HG03066 (cell line): ENCODE measurements around the gene SLC7A9.
"Not testable (repeated sequence)": the region's sequence is repeated elsewhere in the genome, so short reads cannot be mapped to it uniquely, and the experiment has no call there.

Experiments
- ATAC-seq: cut with Tn5 transposase; IDR thresholded peaks from one replicate; pipeline ENCODE4 v1.9.1; 2021; ENCODE audit warnings: low read depth; ENCODE audit not compliant: unreplicated experiment

The SLC7A9 gene

GRCh38 chr19:32866061-32866460 is 3.5 kb downstream of the SLC7A9 start:
- ATAC-seq, result no peak

DNA sequence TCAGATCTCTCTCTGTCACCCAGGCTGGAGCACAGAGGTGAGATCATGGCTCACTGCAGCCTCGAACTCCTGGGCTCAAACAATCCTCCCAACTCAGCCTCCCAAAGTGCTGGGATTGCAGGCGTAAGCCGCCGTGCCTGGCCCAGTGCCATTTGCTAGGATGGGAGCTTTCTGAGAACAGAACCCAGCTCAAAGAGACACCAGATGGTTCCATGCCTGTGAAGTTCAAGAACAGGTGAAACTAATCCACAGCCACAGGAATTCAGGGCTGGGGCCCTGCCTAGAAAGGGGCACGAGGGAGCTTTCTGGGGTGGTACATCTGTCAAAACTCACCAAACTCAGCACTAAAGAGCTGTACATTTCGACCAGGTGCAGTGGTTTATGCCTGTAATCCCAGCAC is 4.2 kb downstream of the SLC7A9 start:
- no peak for ATAC-seq

DNA sequence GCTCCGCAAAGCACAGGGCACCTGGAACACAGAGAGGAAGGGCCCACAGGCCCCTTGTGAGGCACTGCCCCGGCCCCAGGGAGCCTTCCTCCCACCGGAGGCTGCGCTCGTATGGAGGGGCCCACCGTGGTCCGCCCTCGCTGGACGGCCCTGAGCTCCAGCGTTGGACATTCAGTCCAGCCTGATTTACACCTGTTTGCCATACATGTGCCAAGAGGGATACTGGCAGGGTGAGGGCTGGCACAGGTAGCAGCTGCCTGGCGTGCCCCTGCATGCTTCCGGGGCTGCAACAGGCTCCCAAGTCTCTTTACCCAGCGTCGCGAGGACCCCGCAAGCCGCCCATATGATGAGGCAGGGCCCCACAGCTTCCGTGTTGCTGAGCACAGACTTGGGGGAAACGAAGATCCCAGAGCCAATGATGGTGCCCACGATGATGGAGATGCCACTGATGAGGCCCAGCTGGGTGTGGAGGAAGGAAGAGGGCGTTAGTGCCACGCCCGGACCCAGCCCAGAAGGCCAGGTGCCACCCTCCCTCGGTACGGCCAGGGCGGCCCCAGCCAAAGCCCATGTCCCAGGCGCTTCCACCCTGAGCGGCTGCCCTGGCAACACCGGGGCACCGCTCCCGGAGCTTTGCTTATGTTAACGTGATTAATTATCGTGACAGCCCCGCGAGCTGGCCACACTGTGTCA is 5.1 kb downstream of the SLC7A9 start:
- no peak for ATAC-seq

DNA sequence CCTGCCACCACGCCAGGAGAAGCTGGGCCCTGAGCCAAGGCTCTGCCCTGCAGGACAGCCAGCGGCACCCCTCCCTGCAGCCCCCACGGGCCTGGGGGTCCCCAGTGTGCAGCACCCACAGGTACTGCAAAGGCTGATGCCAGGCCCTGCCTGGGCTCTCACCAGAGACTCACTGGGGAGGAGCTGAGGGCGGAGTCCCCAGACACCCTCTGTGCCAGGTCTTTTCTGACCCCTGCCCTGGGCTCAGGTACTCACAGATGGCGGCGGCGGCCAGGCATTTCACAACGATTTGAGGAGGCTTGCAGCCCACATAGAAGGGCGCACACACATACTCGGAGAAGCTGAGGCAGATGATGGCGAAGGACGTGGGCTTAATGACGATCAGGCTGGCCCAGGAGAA is 5.7 kb downstream of the SLC7A9 start:
- ATAC-seq, result no peak

DNA sequence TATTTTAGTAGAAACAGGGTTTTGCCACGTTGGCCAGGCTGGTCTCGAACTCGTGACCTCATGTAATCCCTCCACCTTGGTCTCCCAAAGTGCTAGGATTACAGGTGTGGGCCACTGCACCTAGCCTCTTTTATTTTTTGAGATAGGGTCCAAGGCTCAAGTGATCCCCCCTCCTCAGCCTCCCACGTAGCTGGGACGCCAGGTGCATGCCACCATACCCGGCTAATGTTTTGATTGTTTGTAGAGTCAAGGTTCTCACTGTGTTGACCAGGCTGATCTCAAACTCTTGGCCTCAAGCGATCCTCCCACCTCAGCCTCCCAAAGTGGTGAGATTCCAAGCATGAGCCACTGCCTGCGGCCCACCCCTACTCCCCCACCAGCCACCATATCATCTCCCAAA is 6.3 kb downstream of the SLC7A9 start:
- no peak for ATAC-seq

DNA sequence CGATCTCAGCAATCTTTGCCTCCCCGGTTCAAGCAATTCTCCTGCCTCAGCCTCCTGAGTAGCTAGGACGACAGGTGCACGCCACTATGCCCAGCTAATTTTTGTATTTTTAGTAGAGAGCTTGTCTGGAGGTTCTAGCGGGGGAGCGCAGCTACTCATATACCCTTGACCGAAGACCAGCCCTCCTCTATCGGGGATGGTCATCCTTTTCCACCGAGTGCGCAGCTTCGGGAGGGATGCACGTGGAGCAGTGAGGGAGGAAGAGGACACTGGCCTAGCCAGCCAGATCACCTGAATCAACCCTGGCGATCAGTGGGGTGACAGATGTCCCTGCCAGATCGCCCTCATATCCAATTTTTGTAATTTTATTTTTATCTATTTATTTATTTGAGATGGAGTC is 6.8 kb downstream of the SLC7A9 start:
- no peak for ATAC-seq

GRCh38 chr19:32862173-32862572 is 7.4 kb downstream of the SLC7A9 start:
- no peak for ATAC-seq

GRCh38 chr19:32861596-32861995 is 8.0 kb downstream of the SLC7A9 start:
- no peak for ATAC-seq

- ATAC-seq, result no peak
These were observed 10.0 kb downstream of the SLC7A9 start for GRCh38 chr19:32859591-32859990.

DNA sequence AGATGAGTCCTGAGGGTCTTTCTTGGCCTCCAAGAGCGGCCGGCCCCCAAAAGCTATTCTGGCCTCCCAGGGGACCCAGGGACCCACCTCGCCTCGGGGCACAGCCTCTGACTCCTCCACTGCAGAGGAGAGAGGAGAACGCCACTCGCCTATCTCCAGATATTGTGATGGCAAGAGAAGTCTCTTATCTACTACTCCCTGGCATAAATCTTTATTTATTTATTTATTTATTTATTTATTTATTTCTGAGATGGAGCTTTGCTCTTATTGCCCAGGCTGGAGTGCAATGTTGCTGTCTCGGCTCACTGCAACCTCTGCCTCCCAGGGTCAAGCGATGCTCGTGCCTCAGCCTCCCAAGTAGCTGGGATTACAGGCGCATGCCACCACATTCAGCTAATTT is 11.0 kb downstream of the SLC7A9 start:
- no peak for ATAC-seq

GRCh38 chr19:32858155-32858554 is 11.4 kb downstream of the SLC7A9 start:
- ATAC-seq, result no peak

- ATAC-seq, result no peak
These were observed 12.0 kb downstream of the SLC7A9 start for GRCh38 chr19:32857584-32857983.

DNA sequence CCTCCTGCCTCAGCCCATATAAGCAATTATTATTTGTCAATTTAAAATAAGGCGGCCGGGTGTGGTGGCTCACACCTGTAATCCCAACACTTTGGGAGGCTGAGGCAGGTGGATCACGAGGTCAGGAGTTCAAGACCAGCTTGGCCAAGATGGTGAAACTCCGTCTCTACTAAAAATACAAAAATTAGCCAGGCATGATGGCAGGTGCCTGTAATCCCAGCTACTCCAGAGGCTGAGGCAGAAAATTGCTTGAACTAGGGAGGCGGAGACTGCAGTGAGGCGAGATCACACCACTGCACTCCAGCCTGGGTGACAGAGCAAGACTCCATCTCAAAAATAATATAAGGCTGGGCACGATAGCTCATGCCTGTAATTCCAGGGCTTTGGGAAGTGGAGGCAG is 12.7 kb downstream of the SLC7A9 start:
- not testable (repeated sequence) for ATAC-seq

- ATAC-seq, result no peak
These were observed 17.4 kb downstream of the SLC7A9 start for GRCh38 chr19:32852216-32852615.

GRCh38 chr19:32848035-32848434 is 21.5 kb downstream of the SLC7A9 start:
- ATAC-seq, result not testable (repeated sequence)

GRCh38 chr19:32843716-32844245 is 25.8 kb downstream of the SLC7A9 start:
- no peak for ATAC-seq

- ATAC-seq, result no peak
These were observed 27.5 kb downstream of the SLC7A9 start for GRCh38 chr19:32842061-32842460.

GRCh38 chr19:32837531-32837930 is 32.0 kb downstream of the SLC7A9 start:
- no peak for ATAC-seq

GRCh38 chr19:32833388-32833787 is 36.2 kb downstream of the SLC7A9 start:
- not testable (repeated sequence) for ATAC-seq

GRCh38 chr19:32832825-32833224 is 36.7 kb downstream of the SLC7A9 start:
- not testable (repeated sequence) for ATAC-seq

DNA sequence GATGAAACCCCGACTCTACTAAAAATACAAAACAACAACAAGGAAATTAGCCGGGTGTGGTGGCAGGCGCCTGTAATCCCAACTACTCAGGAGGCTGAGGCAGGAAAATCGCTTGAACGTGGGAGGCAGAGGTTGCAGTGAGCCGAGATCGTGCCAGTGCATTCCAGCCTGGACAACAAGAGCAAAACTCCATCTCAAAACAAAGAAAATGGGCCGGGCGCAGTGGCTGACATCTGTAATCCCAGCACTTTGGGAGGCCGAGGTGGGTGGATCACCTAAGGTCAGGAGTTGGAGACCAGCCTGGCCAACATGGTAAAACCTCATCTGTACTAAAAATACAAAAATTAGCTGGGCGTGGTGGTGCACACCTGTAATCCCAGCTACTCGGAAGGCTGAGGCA is 37.5 kb downstream of the SLC7A9 start:
- not testable (repeated sequence) for ATAC-seq

- no peak for ATAC-seq
These were observed 38.0 kb downstream of the SLC7A9 start for GRCh38 chr19:32831611-32832010.
